NB4 (cell line): ENCODE measurements around the gene MRPL42.

Experiments
- POLR2A ChIP-seq: IDR thresholded peaks from 2 replicates; pipeline ENCODE4 v1.6.1; 2011; ENCODE audit warnings: mild to moderate bottlenecking; ENCODE audit not compliant: insufficient read length; ENCODE audit errors: extremely low read depth
- TF ChIP-seq, protein P1 (sequence below): IDR thresholded peaks from one replicate; pipeline ENCODE4 v1.5.1; 2012; ENCODE audit warnings: low read depth, low read length

DNA sequence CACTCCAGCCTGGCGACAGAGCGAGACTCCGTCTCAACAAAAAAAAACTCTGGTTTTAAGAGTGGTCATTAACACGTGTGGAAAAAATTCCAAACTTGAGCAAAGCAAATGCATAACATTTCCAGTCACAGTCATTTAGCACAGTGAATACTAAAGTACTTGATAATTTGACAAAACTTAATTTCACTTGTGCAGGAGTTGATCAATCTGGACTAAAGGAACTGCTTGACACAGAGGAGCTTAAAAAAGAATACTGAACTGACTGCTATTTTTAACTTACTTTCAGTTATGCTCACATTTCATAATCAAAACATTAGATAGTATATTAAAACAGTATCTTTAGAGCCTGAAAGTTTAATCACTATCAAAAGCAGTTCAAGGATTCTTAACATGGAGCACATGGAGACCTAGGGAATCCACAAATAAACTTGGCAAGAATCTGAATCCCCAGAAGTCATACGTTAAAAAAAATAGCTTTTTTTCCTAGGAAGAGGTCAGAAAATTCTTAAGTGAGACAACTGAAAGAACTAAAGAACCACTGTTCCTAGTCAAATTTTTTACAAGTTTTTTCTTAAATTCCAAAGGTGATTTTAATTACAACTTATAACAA is 33.0 kb upstream of the MRPL42 start:
- no peak for TF ChIP-seq POLR2A
- TF ChIP-seq, protein P1, sequence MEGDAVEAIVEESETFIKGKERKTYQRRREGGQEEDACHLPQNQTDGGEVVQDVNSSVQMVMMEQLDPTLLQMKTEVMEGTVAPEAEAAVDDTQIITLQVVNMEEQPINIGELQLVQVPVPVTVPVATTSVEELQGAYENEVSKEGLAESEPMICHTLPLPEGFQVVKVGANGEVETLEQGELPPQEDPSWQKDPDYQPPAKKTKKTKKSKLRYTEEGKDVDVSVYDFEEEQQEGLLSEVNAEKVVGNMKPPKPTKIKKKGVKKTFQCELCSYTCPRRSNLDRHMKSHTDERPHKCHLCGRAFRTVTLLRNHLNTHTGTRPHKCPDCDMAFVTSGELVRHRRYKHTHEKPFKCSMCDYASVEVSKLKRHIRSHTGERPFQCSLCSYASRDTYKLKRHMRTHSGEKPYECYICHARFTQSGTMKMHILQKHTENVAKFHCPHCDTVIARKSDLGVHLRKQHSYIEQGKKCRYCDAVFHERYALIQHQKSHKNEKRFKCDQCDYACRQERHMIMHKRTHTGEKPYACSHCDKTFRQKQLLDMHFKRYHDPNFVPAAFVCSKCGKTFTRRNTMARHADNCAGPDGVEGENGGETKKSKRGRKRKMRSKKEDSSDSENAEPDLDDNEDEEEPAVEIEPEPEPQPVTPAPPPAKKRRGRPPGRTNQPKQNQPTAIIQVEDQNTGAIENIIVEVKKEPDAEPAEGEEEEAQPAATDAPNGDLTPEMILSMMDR, result no peak
